HL-60/S4 treated with phorbol 12-myristate 13-acetate at 8.2 ng/mL for 4 days and 3 days (cell line): ENCODE results near the gene DRD4.

ENCODE experiments used
- in situ Hi-C: fragments of 300-500 bp; cut with MboI; formaldehyde crosslinking; loops from 2 replicates; pipeline ENCODE4 v1.15.0; 2022; ENCODE audit warnings: low sequenced_read_pairs

DRD4 gene

DNA sequence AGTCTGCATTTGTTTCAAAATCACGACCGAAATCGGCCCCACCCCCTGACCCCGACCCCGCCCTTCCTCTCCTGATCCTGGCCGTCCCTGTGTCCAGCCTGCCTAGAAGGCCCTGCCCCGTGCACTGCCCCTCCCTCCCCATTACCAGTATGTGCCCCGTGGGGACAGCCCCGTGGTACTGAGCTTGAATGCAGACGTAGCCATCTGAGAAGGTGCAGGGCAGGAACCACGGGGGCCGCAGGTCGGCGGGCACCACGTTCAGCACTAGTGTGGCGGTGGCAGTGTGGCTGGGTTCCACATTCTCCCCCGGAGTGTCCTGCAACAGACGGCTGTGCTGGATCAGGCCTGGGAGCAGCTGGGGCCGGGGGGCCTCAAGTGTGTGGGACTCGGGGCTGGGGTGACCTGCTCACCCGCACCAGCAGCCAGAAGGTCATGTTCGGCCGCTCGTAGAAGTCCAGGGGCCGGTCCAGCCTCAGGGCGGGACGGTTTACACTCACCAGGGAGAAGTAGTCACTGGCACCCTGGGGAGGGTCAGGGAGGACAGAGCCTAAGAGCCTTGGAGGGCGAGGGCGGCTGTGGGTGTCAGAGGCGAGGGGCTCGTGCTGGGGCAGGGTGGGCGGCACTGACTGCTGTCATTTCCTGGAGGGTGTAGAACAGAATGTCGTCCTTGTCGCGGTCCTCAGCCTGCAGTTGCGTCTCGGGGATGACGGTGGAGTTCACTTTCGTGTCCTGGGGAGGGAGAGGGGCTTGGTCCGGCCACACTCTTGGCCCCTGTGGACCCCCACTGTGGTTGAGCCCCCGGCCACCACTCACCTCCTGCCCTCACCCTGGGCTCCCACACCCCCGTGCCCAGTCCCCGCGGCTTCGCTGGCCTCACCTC, 15.9 kb upstream of the DRD4 start:
- in situ Hi-C loops = no loop called here

GRCh38 chr11:621838-622237, 15.2 kb upstream of the DRD4 start:
- in situ Hi-C loops = no loop called here

GRCh38 chr11:623349-623869, 13.7 kb upstream of the DRD4 start:
- in situ Hi-C loops = no loop called here

GRCh38 chr11:623999-624704, 12.9 kb upstream of the DRD4 start:
- in situ Hi-C loops = no loop called here

GRCh38 chr11:624705-625635, 12.1 kb upstream of the DRD4 start, which contains the start of gene CDHR5:
CDHR5 (minus strand) TSS chr11:624955; CDS start chr11:624902, 53 bp downstream.
- in situ Hi-C loops = no loop called here

DNA sequence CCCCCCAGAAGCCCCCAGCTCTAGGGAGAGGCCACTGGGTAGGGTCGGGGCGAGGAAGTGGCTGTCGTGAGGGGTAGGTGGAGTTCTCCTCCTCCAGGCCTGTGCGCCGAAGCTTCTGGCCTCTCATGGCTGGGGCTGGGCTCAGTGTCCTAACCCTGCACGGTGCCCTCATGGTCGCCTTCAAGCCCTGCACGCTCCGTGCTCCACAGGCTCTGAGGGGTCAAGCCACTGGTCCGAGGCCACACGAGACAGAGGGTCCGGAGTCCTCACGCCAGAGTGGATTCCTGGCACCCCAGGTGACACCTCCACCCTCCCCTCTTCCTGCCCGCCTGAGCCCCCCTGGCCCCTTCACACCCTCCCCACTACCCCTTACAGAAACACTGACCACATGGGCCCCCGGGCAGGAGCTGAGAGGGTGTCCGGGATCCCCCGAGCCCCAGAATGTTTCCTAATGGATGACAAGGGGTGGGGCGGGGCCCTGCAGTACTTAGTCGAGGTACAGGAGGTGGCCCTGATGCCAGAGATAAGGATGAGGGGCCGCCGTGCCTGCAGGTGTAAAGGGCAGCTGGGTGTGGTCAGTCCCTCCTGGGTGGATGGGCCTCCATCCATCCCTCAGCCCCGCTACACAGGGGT, 11.3 kb upstream of the DRD4 start:
- in situ Hi-C loops = no loop called here

GRCh38 chr11:626475-627307, 10.4 kb upstream of the DRD4 start, which contains the start of gene SCT:
SCT (minus strand) TSS chr11:627181; CDS start chr11:627143, 38 bp downstream.
- in situ Hi-C loops = no loop called here

DNA sequence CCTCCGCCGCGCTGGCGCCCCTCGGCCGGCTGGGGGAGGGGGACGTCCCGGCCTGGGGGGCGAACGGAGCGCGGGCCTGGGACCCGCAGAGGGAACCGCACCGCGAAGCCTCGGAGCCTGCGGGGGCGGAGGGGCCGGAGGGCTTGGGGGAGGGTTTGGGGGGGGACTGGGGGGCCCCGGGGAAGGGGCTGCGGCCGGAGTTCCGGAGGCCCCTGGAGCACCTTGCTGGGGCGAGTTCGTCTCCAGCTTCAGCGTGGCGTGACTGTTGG, 9.8 kb upstream of the DRD4 start:
- in situ Hi-C loops = no loop called here

DNA sequence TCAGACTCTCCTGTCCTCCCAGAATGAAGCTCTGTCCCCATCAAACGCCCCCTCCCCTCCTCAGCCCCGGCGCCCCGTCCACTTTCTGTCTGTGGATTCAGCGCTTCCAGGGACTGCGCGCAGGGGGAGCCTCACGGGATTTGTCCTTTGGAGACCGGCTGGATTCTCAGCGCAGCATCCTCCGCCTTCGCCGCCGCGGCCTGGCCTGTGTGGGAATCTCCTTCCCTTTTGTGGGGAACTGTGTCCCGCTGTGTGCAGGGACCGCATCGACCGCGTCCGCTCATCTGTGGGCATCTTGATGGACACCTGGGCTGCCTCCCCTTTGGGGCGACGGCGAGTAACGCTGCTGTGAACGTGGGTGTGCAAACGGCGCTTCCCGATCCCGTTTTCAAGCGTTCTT, 9.0 kb upstream of the DRD4 start:
- in situ Hi-C loops = no loop called here

GRCh38 chr11:629237-629583, 7.9 kb upstream of the DRD4 start:
- in situ Hi-C loops = no loop called here

DNA sequence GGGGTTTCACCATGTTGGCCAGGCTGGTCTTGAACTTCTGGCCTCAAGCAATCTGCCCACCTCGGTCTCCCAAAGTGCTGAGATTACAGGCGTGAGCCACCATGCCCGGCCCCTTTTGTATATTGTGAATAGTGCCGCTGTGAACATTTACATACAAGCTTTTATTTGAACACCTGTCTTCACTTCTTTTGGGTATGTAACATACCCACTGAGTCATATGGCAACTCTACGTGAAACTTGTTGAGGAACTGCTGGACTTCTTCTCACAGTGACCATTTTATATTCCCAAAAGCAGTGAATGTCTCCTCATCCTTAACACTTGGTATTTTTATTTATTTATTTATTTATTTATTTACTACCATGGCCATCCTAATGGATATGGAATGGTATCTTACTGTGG, 6.2 kb upstream of the DRD4 start:
- in situ Hi-C loops = no loop called here

DNA sequence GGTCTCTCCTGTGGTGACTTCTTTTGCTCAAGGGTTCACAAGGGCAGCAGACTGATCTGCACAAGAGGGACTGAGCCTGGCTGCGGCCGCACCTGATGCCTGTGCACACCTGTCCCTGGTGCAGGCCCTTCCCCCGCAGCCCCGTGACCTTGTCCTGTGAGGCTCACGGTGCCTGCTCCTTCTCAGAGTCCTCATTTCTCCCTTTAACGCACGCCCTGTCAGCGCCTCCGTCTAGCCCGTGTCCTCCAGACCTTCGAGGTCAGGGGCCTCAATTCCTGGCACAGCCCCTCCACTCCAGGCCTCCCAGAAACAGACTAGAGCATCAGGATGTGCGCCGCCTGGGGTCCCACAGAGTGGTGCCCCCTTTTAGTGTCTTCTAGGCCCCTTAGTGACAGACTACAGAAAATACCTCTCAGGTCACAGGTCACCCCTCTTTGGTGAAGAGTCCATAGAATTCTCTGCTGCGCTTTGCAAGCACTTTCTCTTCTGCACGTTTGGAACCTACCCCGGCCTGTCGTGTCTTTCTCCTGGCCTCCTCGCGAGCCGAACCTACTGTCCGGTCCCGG, 1.0 kb upstream of the DRD4 start:
- in situ Hi-C loops = no loop called here

DNA sequence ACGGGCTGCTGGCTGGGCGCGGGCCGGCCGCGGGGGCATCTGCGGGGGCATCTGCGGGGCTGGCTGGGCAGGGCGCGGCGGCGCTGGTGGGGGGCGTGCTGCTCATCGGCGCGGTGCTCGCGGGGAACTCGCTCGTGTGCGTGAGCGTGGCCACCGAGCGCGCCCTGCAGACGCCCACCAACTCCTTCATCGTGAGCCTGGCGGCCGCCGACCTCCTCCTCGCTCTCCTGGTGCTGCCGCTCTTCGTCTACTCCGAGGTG, 194 bp downstream of the DRD4 start:
- in situ Hi-C loops = no loop called here

- in situ Hi-C loops = no loop called here
These were observed 788 bp downstream of the DRD4 start for GRCh38 chr11:637593-638521.

DNA sequence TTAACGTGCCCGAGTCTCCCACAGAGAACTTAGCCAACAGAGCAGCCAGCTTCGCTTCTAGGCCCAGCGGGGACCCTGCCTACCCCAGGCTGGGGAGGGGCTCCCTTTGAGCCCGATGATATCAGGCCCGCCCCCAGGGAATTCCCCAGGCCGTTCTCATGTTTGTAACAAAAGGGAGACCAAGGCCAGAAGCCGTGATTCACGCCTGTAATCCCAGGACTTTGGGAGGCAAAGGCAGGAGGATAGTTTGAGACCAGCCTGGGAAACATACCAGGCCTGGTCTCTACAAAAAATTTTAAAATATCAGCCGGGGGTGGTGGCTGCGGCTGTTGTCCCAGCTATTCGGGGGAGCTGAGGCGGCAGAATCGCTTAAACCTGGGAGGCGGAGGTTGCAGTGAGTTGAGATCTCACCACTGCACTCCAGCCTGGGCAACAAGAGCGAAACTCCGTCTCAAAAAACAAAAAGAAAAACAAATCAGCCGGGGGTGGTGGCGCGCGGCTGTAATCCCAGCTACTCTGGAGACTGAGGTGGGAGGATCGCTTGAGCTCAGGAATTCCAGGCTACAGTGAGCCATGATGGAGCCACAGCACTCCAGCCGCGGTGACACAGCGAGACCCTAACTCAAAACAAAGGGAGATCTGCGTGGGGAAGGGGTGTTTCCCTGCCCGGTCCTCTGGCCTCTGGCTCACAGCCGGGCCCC, 1.7 kb downstream of the DRD4 start:
- in situ Hi-C loops = no loop called here

DNA sequence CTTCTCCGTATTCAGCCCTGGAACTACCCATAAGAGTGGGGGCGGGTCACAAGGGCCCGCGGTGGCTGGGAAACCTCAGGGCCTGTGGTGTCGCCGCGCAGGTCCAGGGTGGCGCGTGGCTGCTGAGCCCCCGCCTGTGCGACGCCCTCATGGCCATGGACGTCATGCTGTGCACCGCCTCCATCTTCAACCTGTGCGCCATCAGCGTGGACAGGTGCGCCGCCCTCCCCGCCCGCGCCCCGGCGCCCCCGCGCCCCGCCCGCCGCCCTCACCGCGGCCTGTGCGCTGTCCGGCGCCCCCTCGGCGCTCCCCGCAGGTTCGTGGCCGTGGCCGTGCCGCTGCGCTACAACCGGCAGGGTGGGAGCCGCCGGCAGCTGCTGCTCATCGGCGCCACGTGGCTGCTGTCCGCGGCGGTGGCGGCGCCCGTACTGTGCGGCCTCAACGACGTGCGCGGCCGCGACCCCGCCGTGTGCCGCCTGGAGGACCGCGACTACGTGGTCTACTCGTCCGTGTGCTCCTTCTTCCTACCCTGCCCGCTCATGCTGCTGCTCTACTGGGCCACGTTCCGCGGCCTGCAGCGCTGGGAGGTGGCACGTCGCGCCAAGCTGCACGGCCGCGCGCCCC, 2.4 kb downstream of the DRD4 start:
- in situ Hi-C loops = no loop called here

DNA sequence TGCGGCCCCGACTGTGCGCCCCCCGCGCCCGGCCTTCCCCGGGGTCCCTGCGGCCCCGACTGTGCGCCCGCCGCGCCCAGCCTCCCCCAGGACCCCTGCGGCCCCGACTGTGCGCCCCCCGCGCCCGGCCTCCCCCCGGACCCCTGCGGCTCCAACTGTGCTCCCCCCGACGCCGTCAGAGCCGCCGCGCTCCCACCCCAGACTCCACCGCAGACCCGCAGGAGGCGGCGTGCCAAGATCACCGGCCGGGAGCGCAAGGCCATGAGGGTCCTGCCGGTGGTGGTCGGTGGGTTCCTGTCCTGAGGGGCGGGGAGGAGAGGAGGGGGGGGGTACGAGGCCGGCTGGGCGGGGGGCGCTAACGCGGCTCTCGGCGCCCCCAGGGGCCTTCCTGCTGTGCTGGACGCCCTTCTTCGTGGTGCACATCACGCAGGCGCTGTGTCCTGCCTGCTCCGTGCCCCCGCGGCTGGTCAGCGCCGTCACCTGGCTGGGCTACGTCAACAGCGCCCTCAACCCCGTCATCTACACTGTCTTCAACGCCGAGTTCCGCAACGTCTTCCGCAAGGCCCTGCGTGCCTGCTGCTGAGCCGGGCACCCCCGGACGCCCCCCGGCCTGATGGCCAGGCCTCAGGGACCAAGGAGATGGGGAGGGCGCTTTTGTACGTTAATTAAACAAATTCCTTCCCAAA, 3.1 kb downstream of the DRD4 start:
- in situ Hi-C loops = no loop called here
